ENCODE data around the gene FKBP5.
"Not testable (repeated sequence)": the region's sequence is repeated elsewhere in the genome, so short reads cannot be mapped to it uniquely, and the experiment has no call there.

Gene FKBP5

GRCh38 chr6:35688605-35689322 lies at the start of gene FKBP5:
TSS of gene FKBP5 (minus strand) at chr6:35688915. CDS start at chr6:35642824, 46,091 bp downstream.
- peak; percentile 83 to 92 for DNase-seq (ENCODE audit: extremely low read depth in 1 of 2, low read depth in 1 of 2)

DNA sequence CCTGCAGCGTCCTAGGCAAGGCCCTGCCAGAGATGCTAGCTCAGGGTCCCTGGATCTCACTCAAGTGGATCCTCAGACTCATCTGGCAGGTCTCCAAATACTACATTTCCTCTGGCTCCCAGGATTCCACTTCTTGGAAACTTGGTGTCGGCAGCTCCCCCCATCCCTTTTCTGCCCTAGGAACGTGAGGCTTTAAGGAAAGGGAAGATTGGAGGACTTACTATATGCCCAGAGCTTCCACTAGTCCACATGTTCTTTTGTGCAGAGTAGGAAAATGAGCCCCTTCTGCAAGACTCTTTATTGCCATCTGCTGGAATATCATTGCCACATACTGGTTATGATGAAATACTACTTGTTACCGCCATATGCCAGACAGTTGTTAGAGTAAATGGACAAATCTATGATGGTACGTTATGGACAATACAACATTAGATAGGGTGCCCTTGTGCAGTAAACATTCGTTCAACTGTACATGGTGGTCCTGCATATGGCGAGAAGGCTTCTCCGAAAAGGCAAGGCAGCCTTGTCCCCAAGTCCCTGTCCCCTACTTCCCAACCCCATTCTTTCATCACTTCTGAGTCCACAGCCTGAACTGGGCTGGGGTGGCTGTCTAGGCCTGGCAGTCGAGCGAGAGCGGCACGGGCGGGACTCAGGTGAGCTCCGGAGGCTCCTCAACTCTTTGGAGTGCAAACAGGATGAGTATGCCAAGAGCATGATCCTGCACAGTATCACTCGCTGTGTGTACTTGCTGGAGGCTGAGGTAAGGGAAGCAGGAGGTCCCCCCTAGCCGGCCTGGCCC lies 48.9 kb upstream of the FKBP5 start:
- DNase-seq (ENCODE audit: extremely low read depth in 1 of 2, low read depth in 1 of 2): no peak

DNA sequence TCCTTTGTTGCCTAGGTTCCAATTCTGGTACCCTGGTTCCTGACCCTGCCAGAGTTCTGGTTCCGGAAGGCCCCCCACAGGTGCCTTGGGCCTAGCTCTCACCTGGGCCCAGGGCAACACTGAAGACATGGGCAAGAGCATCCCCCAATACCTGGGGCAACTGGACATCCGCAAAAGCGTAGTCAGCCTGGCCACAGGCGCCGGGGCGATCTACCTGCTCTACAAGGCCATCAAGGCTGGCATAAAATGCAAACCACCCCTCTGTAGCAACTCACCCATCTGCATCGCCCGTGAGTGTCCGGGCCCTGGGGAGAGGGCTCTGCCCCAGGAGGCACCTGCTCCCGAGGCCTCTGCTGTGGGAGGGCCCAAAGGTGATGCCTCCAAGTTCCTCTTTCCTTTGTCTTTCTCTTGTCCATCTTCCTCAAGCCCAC lies 48.3 kb upstream of the FKBP5 start, which contains the start of gene ARMC12:
TSS of gene ARMC12 (plus strand) at position 51 of the 431 bp plus-strand sequence. CDS start at position 128, 77 bp downstream.
- no peak for DNase-seq (ENCODE audit: extremely low read depth in 1 of 2, low read depth in 1 of 2)

GRCh38 chr6:35736253-35736894 lies 47.7 kb upstream of the FKBP5 start:
- DNase-seq (ENCODE audit: extremely low read depth in 1 of 2, low read depth in 1 of 2): peak in 1 of 2 donors; percentile 70

DNA sequence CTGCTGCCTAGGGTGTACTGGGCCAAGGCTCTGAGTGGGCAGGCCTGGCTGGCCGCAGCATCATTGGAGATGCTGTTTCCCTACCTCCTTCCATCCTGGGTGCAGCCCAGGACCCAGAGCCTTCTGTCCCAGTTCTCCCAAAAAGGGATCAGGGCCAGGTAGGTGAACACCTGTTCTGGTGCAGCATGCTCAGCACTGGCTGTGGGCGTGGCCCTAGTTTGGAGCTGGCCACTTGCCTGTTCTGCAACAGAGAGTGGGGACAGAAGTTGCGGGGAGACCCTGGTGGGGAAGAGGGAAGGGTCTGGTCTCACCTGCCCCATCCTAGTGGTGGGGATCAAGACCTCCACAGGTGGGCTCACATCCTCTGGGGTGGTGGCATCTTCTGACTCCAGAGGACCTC lies 46.7 kb upstream of the FKBP5 start:
- no peak for DNase-seq (ENCODE audit: extremely low read depth in 1 of 2, low read depth in 1 of 2)

DNA sequence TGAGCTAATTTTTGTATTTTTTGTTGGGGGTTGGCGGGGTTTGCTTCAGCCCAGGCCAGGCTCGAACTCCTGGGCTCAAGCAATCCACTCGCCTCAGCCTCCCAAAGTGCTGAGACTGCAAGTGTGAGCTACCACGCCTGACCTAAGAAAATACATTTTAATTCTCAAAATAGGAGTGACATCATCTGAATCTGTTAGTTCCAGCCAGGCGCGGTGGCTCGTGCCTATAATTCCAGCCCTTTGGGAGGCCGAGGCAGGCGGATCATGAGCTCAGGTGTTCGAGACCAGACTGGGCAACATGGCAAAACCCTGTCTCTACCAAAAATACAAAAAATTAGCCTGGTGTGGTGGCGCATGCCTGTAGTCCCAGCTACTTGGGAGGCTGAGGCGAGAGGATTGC lies 45.6 kb upstream of the FKBP5 start:
- not testable (repeated sequence) for DNase-seq (ENCODE audit: extremely low read depth in 1 of 2, low read depth in 1 of 2)

GRCh38 chr6:35733633-35734032 lies 44.9 kb upstream of the FKBP5 start:
- no peak for DNase-seq (ENCODE audit: extremely low read depth in 1 of 2, low read depth in 1 of 2)

- DNase-seq (ENCODE audit: extremely low read depth in 1 of 2, low read depth in 1 of 2): peak; percentile 88 to 93
Observed at GRCh38 chr6:35731736-35732532, 43.2 kb upstream of the FKBP5 start.

DNA sequence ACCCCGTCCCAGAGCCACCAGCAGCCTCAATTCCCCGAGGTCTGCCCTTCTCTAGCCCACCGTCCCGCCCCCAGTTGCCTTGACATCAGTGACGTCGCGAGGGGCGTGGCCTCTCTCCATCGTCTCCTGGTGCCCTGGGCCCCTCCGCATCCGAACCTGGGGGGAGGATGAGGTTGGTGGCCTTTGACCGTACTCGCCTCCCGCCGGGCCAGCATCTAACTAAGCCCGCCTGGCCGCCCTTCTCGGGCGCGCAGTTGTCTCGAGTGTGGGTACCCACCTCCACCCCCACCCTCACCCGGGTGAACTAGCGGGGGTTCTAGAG lies 42.7 kb upstream of the FKBP5 start:
- peak; percentile 84 to 95 for DNase-seq (ENCODE audit: extremely low read depth in 1 of 2, low read depth in 1 of 2)

GRCh38 chr6:35730745-35731413 lies 42.2 kb upstream of the FKBP5 start:
- no peak for DNase-seq (ENCODE audit: extremely low read depth in 1 of 2, low read depth in 1 of 2)

DNA sequence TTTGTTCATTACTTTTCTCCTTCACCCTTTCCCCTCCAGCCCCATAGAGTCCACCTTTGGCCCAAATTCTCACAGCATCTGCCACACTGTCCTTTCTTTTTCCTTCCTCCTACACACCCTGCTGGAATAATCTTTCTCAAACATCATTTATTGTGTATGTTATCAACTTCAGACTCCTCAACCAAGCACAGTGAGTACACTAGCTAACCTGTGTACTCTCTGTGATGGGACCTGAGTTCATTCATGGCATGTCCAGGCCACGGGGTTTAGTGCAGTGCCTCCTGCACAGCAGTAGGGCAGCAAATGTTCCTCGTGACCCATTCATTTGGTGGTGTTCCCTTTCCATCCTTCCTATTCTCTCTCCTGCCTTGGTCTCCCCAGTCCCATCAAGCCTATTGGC lies 41.0 kb upstream of the FKBP5 start:
- no peak for DNase-seq (ENCODE audit: extremely low read depth in 1 of 2, low read depth in 1 of 2)

GRCh38 chr6:35728683-35729678 lies 40.3 kb upstream of the FKBP5 start:
- no peak for DNase-seq (ENCODE audit: extremely low read depth in 1 of 2, low read depth in 1 of 2)

DNA sequence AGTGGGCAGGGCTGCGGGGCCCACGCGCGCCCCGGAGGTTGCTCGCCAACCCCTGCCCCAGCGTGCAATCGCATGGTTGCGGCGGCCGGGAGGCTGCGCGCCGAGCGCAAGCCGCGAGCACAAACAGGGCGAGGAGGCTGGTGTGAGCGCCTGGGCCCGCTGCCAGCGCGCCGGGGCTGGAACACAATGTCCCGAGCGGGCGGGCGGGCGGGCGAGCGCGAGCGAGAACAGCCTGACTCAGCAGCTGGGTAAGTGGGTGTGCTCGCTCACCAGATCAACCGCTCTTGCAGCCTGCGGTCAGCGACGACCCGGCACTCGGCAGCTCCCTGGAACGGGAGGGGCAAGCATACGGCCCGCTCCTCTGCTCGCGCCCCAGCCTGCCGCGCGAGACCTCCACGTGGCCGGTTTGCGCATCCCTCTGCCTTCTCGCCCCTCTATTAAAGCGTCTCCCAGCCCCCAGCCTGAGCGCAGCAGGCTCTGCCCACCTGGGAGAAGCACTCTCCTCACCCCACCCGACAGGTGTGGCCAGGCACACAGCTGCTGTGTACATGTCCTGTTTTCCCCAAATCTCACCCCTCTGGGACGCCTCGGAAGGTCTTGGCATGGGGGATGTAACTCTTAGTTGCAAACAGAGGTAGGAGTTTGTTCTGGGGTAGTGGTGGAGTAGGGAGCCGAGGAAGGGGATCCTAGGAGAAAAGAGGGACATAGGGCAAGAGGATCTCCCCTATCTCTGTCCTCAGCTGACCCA lies 39.4 kb upstream of the FKBP5 start:
- DNase-seq (ENCODE audit: extremely low read depth in 1 of 2, low read depth in 1 of 2): peak; percentile 83 to 90

GRCh38 chr6:35727231-35727934 lies 38.7 kb upstream of the FKBP5 start:
- DNase-seq (ENCODE audit: extremely low read depth in 1 of 2, low read depth in 1 of 2): no peak

GRCh38 chr6:35725721-35726438 lies 37.2 kb upstream of the FKBP5 start:
- DNase-seq (ENCODE audit: extremely low read depth in 1 of 2, low read depth in 1 of 2): no peak

- DNase-seq (ENCODE audit: extremely low read depth in 1 of 2, low read depth in 1 of 2): no peak
Observed at GRCh38 chr6:35725081-35725708, 36.5 kb upstream of the FKBP5 start.

- no peak for DNase-seq (ENCODE audit: extremely low read depth in 1 of 2, low read depth in 1 of 2)
Observed at GRCh38 chr6:35724471-35724870, 35.8 kb upstream of the FKBP5 start.

Measured in stimulated activated CD8-positive, alpha-beta memory T cell treated with anti-CD3 and anti-CD28 coated beads, Interleukin-7, amount 100 ng/mL, for 48 hours (primary cell).